ENCODE measurements around the gene PLA2G12B.
"Not testable (repeated sequence)": the region's sequence is repeated elsewhere in the genome, so short reads cannot be mapped to it uniquely, and the experiment has no call there.

PLA2G12B gene

DNA sequence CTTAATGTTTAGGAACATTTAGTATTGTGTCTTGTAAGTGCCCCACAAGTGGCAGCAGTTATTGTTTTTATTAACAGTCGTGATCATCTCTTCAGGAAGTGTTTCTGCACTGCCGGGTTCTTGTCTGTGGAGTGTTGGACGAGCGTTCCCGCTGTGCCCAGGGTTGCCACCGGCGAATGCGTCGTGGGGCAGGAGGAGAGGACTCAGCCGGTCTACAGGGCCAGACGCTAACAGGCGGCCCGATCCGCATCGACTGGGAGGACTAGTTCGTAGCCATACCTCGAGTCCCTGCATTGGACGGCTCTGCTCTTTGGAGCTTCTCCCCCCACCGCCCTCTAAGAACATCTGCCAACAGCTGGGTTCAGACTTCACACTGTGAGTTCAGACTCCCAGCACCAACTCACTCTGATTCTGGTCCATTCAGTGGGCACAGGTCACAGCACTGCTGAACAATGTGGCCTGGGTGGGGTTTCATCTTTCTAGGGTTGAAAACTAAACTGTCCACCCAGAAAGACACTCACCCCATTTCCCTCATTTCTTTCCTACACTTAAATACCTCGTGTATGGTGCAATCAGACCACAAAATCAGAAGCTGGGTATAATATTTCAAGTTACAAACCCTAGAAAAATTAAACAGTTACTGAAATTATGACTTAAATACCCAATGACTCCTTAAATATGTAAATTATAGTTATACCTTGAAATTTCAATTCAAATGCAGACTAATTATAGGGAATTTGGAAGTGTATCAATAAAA lies 22.2 kb downstream of the PLA2G12B start:
- DNase-seq, result no peak

DNA sequence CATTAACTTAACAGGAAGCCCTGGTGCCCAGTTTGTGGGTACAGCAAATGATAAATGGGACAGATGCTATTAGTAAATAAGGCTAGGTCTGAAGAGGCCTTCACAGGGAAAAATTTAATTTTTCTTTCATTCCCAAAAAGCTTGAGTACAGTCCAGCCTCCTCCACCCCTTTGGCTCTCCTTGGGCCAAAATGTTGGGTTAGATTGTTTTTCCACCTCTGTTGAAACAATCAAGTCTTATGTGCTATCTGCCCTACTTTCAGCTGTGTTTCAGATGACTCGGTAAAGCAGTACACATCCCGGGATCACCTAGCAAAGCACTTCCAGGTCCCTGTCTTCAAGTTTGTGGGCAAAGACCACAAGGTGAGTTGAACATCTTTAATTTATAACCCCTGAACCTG lies 24.3 kb downstream of the PLA2G12B start:
- DNase-seq, result no peak

DNA sequence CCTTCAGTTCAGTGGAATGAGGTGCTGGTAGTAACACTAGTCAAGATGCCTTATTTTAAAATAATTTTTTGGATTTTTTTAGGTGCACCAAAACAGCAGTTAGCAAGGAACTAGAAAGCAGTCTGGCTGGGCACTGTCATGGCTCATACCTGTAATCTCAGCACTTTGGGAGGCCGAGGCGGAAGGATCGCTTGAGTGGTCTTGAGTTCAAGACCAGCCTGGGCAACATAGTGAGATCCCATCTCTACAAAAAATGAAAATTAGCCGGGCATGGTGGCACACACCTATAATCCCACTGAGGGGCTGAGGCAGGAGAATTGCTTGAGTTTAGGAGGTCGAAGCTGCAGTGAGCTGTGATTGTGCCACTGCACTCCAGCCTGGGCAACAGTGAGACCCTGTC lies 25.8 kb downstream of the PLA2G12B start:
- DNase-seq, result no peak

DNA sequence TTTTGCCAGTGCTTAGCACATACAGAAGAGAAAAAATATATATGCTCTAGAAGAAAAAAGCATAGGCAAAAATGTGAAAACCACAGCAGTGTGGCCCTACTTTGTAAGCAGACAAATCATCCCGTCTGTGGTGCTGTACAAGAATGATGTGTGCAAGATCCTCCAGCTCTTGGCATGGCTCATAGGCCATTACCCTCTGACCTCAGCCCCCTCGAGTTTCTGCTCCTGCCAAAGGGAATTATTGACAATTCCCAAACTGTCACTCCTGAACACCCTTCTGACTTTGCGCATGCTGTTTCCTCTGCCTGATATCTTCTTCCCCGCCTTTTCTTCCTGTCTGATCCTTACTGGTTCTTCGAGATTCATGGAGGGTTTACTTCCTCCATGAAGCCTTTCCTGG lies 27.1 kb downstream of the PLA2G12B start:
- DNase-seq, result no peak

DNA sequence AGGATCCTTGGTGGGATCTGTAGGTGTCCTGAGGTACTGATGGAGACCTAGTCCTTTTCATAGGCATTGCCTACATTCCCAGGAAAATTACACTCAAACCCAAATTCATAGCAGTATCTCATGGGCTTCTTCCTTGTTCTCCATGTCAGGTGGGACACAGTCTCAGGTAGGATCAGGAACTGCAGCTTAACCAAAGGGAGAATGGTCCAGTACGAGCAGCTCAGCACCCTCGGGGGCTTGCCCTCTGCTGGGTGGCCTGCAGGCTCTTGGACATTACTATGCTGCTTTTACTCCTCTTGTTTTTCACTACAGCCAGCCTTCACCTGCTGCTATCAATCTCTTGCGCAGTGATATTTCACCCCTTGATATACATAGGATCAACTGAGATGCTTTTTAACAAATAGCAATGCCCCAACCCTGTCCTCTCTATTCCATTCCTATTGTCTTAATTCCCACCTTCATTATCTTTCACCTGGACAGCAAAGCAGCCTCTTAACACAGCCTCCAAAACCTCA lies 28.6 kb downstream of the PLA2G12B start:
- DNase-seq, result no peak

DNA sequence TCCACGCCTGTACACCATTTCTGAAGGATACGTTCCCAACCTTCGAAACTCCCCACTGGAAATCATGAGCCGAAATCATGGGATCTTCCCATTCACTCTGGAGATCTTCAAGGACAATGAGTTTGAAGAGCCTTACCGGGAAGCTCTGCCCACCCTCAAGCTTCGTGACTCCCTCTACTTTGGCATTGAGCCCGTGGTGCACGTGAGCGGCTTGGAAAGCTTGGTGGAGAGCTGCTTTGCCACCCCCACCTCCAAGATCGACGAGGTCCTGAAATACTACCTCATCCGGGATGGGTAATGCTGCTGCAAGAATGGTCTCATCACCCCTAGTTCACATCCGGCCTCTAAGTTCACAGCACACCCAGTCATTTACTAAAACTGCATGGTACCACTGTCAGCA lies 30.3 kb downstream of the PLA2G12B start:
- DNase-seq, result no peak

DNA sequence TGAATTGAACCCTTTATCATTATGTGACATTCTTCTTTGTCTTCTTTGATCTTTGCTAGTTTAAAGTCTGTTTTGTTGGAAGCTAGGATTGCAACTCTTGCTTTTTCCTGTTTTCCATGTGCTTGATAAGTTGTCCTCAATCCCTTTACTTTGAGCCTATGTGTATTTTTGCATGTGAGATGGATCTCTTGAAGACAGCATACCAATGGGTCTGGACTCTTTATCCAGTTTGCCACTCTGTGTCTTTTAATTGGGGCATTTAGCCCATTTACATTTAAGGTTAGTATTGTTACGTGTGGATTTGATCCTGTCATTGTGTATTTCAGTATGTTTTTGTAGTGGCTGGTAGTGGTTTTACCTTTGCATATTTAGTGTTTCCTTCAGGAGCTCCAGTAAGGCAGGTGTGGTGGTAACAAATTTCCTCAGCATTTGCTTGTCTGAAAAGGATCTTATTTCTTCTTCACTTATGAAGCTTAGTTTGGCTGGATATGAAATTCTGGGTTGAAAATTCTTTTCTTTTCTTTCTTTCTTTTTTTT lies 33.4 kb downstream of the PLA2G12B start:
- not testable (repeated sequence) for DNase-seq

DNA sequence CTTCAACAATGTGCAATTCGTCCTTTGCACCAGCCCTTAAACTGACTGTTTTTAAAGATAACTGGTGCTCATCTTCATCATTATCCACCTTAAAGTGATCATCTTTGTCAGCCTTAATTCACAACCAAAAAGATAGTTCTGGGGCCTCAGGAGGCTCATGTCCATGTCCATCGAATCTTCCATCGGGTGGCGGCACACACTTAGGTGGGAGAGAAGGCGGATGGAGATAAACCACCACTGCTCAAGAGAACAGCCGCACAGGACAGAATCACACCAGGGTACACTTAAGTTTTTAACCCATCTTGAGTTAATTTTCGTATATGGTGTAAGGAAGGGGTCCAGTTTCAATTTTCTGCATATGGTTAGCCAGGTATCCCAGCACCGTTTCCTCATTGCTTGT lies 36.3 kb downstream of the PLA2G12B start:
- no peak for DNase-seq

DNA sequence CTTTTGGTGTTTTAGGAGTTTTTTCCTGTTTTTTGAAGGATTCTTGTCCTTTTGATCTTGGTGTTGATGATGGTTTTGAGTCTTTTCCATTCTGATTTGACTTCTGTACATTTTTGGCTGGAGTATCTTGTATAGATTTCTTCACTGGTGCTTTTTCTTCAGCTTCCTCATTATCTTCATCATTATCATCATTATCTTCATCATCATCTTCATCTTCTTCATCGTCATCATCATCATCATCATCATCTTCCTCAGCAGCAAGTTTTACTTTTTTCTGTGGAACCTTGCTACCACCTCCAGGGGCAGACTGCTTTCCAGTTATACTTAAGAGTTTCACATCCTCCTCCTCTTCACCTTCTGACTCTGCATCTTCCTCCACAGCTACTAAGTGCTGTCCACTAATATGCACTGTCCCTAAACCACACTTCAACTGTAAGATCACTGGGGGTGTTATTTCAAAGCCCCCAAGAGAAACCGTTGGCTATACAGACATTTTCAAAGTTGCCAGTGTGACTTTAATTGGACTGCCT lies 36.7 kb downstream of the PLA2G12B start:
- not testable (repeated sequence) for DNase-seq

DNA sequence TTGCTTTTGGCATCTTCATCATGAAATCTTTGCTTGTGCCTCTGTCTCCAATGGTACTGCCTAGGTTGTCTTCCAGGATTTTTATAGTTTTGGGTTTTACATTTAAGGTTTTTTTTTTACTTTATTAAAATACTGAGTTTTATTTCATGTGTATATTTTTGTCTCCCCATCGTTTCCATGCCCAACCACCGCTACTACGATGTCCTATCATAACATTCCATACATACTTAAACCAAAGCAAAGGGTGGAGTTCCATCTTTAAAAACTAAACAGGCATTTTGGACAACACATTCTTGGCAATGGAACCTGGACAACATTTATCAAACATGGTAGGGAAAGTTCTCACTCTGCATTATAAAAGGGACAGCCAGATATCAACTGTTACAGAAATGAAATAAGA lies 37.4 kb downstream of the PLA2G12B start:
- not testable (repeated sequence) for DNase-seq

DNA sequence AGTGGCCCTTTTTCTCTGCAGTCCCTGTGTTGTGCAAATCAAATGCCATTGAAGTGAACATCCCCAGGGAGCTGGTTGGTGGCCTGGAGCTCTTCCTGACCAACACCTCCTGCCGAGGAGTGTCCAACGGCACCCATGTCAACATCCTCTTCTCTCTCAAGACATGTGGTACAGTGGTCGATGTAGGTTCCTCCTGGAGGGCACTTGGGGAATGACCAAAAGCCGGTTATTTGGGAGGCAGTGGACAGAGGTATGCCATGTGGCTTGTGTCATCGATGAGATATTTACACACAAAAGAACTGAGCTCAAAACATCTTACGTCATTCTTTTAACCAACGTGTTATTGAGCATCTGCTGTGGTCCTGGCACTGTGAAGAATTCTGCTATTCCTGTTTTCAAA lies 41.3 kb downstream of the PLA2G12B start:
- no peak for DNase-seq

DNA sequence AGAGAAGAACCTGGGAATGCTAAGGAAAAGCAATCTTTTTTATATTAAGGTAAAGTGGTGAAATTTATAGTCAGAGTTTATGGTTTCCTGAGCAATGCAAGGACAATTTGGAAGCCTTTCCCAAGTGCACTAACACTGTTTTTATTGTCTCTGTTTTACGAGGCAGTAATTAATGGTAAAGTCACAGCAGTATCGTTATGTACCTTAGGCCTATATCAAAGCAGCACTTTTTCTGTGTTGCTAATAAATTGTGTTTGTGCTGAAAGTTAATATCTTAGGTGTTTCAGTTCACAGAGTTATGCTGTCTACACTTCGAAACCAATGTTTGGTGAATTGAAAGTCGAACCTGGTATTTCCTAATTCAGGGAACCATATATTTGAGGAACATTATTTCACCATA lies 41.9 kb downstream of the PLA2G12B start:
- no peak for DNase-seq

DNA sequence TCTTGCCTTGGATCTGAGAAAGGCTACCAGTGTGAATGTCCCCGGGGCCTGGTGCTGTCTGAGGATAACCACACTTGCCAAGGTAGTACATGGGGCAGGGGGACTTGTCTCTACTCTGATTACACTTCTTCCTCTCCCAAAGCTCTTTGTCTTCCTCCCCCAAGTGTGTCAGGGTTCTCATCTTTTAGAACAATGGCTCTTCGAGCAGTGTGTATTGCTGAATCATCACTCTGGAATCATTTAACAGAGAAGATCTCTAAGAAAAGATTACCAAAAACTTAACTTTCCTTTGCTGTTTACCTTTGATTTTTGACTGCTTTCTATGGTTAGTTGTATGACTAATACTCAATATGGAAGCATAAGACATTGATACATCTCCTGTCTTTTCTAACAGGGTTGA lies 42.8 kb downstream of the PLA2G12B start:
- DNase-seq, result no peak

DNA sequence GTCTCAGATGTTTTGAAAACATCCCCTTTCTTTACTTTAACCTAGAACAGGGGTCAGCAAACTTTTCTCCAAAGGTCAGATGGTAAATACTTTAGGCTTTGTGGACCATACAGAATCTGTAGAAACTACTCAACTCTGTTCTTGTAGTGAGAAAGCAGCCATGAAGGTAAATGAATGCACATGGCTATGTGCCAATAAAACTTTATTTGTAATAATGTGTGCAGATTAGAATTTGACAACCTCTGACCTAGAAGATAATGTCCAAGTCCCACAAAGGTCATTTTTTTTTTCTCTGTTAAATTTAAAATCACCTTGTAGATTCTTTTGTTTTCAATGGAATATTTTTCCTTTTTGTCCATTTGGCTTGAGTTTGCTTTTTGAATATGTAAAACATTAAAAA lies 43.9 kb downstream of the PLA2G12B start:
- DNase-seq, result no peak

DNA sequence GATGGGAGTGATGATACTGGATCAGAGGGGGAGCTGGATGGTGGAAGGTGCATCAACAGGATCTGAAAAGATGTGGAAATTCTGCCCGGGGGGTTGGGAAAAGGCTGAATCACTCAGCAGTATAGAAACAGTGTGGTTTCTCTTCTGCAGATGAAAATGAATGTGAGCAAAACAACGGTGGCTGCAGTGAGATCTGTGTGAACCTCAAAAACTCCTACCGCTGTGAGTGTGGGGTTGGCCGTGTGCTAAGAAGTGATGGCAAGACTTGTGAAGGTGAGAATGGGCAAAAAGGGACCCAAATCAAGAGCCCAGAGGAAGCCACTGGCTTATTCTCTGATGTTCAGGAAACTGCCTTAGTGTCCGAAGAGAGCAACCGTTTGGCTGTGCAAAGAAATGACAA lies 48.2 kb downstream of the PLA2G12B start:
- no peak for DNase-seq

DNA sequence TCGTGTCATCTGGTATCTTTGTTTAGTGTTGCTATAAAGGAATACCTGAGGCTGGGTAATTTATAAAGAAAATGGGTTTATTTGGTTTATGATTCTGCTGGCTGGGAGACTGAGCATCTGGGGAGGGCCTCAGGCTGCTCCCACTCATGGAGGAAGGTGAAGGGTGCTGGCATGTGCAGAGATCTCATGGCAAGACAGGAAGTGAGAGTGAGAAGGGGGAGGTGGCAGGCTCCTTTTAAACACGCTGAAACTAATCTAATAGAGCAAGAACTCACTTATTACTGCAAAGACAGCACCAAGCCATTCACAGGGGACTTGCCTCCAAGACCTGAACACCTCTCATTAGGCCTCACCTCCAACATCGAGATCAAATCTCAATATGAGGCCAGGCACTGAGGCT lies 49.8 kb downstream of the PLA2G12B start:
- DNase-seq, result no peak

DNA sequence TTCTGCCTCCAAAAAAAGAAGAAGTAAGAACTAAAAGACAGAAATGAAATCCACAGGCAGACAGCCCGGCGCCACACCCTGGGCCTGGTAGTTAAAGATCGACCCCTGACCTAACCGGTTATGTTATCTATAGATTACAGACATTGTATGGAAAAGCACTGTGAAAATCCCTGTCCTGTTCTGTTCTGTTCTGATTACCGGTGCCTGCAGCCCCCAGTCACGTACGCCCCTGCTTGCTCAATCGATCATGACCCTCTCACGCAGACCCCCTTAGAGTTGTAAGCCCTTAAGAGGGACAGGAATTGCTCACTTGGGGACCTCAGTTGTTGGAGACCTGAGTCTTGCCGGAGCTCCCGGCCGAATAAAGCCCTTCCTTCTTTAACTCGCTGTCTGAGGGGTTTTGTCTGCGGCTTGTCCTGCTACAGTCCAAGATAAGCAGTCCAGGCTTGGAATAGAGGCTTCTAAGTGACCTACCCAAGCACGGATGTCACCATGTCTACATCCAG lies 50.6 kb downstream of the PLA2G12B start:
- not testable (repeated sequence) for DNase-seq

DNA sequence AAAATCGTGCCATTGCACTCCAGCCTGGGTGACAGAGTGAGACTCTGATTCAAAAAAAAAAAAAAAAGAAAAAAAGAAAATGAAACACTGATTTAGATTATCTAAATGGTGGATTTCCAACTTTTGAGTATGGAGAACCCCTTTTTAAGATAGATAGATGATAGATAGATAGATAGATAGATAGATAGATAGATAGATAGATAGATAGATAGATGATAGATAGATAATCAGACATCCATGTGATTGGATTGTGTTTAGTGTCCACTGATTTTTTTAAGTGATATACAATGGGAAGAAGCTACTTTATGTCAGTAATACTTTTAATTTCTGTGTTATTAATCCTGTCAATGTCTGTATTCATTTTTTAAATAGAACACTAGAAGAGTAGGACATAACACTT lies 55.1 kb downstream of the PLA2G12B start:
- no peak for DNase-seq

DNA sequence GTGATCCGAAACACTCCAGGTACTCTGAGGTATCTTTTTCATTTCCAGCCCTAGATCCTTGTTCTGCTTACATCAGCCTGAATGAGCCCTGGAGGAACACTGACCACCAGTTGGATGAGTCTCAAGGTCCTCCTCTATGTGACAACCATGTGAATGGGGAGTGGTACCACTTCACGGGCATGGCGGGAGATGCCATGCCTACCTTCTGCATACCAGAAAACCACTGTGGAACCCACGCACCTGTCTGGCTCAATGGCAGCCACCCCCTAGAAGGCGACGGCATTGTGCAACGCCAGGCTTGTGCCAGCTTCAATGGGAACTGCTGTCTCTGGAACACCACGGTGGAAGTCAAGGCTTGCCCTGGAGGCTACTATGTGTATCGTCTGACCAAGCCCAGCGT lies 56.0 kb downstream of the PLA2G12B start:
- no peak for DNase-seq

DNA sequence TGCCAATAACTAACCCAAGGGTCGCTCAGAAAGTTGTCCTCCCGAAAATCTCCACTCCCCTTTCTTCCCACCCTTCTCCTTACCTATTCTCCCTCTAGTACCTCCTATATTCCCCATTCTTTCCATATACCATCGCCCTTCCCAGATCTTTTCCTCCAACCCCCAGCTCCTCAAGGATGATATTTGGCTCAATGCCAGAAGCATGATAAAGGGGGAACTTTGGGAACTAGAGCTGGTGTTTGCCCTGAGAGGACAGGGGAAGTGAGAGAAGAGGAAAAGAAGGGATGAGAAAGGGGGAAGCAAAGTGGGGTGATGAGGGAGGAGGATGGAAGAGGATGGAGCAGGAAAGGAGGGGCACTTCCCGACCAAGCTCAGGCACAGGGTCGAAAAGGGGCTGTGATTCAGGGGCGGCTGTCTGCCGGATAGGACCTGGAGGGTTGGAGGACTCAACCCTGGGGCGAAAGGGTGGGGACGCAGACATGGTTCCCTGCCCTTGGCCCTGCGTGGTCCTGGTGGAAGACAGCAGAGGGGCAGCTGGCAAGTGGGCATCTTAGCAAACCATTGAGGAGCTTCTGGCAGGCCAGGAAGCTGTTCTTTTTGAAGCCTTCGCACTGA lies 59.3 kb downstream of the PLA2G12B start:
- no peak for DNase-seq

DNA sequence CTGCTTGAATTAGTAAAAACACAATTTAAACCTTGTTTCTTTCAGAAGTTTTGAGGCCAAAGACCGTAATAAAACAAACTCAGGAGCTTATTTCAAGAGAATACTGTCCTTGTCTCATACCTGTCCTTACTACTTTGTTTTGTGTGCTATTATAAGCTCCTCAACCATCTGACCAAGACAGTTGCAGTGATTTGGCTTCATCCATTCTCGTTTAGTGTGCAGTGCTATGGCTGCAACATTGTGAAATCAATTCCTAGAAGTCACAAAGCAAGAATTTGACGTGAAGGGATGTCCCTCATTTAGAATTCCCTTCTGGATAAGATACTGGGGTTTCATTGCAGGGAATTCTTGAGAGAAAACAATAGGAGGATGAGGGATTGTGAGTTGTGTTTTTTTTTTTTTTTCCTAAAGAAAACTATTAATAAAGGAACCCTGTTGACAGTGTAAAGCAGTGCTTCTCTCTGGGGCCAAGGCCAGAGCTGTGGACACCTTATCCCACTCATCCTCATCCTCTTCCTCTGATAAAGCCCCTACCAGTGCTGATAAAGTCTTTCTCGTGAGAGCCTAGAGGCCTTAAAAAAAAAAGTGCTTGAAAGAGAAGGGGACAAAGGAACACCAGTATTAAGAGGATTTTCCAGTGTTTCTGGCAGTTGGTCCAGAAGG lies 61.3 kb downstream of the PLA2G12B start, which contains the start of gene OIT3:
OIT3 (plus strand) TSS at position 604 of the 663 bp plus-strand sequence. CDS start 60 bp downstream, outside the sequence.
- no peak for DNase-seq

DNA sequence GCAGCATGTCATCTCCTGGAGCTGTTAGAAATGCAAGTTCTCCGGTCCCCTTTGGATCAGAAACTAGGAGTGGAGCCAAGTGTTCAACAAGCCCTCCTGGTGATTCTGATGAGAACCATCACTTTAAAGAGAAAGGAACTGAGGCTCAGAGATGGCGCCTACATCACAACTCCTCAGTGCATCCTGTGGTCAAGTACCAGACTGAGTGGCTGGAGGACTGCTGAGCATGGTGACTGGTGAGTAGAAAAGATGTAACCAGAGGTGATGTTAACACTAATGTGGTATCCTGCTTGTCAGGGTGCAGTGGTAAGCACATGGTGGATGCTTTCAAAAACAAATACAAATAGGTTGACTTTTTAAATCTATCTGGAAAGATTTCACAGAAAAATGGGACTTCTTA lies 64.5 kb downstream of the PLA2G12B start:
- DNase-seq, result no peak

DNA sequence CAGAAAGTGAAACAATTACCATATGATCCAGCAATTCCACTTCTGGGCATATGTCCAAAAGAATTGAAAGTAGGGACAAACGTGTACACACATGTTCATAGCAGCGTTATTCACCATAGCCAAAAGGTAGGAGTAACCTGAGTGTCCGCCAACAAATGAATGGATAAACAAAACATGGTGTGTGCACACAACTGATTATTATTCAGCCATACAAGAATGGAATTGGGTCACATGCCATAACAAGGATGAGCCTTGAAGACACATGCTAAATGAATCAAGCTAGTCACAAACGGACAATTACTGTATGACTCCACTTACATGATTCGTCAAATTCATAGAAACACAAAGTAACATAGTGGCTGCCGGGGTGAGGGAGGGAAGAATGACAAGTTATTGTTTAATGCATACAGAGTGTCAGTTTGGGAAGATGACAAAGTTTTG lies 65.2 kb downstream of the PLA2G12B start:
- DNase-seq, result peak; percentile 18

Data from NCI-H146 (cell line).